GM18873 (cell line): ENCODE measurements around the gene IRAK3.

Source experiments
- ATAC-seq: cut with Tn5 transposase; IDR thresholded peaks from one replicate; pipeline ENCODE4 v1.9.1; 2021; ENCODE audit warnings: mild to moderate bottlenecking, moderate library complexity, moderate number of reproducible peaks; ENCODE audit not compliant: unreplicated experiment, low FRiP score

IRAK3 gene

DNA sequence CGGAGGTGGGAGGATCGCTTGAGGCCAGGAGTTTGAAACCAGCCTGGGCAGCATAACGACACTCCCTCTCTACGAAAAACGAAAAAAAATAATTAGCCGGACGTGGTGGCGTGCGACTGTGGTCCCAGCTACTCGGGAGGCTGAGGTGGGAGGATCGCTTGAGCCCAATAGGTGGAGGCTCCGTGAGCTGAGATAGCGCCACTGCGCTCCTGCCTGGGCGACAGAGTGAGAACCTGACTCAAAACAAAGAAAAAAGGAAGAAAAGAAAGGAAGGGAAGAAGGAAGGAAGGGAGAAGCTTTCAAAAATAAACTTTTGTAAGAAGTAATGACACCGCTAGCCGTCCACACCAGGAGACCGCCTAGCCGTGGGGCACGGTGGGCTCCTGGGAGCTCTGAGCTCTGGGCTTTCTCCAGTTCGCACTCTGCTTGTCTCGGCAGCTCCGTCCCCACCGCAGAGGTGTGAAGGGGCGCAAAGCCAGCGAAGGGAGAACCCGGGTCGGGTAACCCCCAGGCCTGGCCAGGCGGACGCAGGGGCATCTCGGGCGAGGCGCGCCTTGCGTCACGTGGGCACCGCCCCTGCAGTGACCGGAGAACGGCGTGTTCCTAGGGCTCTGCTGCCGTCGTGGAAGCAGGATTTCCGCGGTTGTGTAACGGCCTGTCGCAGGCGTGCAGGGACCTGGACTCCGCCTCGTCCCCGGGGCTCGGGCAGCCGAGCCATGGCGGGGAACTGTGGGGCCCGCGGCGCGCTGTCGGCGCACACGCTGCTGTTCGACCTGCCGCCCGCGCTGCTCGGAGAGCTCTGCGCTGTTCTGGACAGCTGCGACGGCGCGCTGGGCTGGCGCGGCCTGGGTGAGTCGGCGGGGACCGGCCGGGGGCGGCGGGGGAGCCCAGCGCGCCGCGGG lies at the start of gene IRAK3:
IRAK3 (plus strand) TSS at position 631 of the 902 bp plus-strand sequence; CDS start at position 717, 86 bp downstream.
- ATAC-seq = peak; percentile 48

GRCh38 chr12:66139328-66139727 lies 49.7 kb upstream of the IRAK3 start:
- no peak for ATAC-seq

GRCh38 chr12:66140731-66141130 lies 48.3 kb upstream of the IRAK3 start:
- no peak for ATAC-seq

GRCh38 chr12:66141299-66141698 lies 47.7 kb upstream of the IRAK3 start:
- ATAC-seq = no peak

DNA sequence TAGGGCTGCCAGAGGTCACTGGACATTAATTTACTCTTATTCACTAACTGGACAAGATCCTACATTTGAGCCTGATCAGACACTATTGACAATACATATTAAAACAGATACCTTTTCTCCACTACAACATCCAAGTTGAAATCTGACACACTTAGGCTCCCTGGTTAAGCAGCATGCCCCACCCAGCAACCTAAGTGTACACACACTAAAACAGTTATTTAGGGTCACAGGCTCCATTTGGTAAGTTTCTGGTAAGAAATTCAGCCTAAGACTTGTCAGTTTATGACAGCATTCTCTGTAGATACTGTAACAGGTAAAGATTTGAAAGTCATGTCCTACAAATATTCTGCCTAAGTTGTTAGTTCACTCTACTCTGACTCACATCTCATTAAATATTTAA lies 46.2 kb upstream of the IRAK3 start:
- ATAC-seq = no peak

- no peak for ATAC-seq
Measured at GRCh38 chr12:66143868-66144267, 45.1 kb upstream of the IRAK3 start.

- no peak for ATAC-seq
Measured at GRCh38 chr12:66144791-66145754, 43.9 kb upstream of the IRAK3 start.

GRCh38 chr12:66149702-66150398 lies 39.2 kb upstream of the IRAK3 start:
- no peak for ATAC-seq

GRCh38 chr12:66152732-66153131 lies 36.3 kb upstream of the IRAK3 start:
- no peak for ATAC-seq

- no peak for ATAC-seq
Measured at GRCh38 chr12:66154776-66155175, 34.2 kb upstream of the IRAK3 start.

DNA sequence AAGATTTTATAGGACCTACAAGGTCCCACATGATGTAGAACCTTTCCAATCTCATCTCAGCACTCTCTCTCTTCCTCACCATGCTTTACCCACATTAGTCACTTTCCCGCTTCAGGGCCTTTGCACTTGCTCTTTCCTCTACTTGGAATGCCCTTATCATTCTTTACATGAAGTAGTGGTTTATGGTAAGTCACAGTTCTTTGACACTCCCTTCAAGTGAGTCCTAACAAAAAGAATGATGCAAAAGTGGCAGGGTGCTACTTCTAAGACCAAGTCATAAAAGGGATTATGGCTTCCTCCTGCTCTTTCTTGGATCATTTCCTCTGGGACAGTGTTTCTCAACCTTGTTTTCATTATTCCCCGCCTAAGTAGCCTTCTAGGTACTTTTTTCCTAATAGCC lies 32.4 kb upstream of the IRAK3 start:
- ATAC-seq = no peak

DNA sequence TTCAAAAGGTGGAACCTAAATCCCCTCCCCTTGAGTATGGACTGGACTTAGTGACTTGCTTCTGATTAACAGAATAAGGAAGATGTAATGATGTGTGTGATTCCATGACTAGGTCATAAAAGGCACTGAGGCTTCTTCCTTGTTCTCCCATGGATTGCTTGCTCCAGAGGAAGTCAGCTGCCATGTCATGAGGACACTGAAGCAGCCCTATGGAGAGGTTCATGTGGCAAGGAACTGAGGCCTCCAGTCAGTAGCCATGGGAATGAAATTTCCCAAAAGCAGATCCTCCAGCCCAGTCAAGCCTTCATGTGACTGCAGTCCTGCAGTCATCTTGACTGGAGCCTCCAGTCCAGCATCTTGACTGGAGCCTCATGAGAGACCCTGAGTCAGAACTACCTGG lies 29.9 kb upstream of the IRAK3 start:
- ATAC-seq = no peak

GRCh38 chr12:66160704-66161103 lies 28.3 kb upstream of the IRAK3 start:
- ATAC-seq = no peak

DNA sequence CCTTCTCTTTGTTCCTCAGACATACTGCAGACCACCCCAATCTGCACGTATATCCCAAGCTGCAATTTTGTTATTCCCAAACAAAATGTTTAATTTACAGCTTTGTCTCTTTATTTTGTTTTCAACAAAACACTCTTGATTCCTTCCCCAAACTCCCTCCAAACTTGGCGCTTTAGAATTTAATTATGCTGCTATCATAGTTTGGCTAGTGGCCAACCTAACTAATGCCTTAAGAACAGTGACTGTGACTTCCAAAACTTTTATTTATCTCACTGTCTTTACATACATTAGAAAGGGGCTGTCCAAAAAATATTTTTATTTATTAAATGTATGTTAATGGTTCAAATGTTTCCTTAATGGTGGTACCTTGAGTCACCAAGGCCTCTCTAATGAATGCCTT lies 26.3 kb upstream of the IRAK3 start:
- ATAC-seq = no peak

DNA sequence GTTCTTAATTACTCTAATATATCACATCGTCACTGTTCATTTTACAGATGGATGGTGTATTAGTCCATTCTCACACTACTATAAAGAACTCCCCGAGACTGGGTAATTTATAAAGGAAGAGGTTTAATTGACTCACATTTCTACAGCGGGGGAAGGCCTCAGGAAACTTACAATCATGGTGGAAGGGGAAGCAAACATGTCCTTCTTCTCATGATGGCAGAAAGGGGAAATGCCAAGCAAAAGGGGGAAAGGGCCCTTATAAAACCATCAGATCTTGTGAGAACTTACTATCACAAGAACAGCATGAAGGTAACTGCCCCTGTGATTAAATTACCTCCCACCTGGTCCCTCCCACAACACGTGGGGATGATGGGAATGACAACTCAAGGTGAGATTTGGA lies 25.7 kb upstream of the IRAK3 start:
- no peak for ATAC-seq

DNA sequence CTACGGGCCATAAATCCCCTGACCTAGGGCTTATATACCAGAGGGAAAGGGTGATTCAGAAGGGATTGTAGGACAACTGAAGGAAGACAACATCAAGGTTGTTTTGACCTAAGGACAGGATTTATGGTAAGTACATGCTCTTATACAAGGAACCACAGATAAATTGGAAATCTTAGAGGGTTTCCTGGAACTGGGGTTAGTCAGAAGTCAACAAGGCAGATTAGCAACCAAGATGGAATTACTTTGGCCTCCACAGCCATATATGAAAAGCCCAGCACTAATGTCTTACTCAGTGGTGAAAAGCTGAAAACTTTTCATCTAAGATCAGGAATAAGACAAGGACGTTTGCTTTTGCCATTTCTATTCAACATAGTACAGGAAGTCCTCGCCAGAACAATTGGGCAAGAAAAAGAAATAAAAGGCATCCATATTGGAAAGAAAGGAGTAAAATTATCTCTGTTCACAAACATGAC lies 24.6 kb upstream of the IRAK3 start:
- ATAC-seq = no peak

DNA sequence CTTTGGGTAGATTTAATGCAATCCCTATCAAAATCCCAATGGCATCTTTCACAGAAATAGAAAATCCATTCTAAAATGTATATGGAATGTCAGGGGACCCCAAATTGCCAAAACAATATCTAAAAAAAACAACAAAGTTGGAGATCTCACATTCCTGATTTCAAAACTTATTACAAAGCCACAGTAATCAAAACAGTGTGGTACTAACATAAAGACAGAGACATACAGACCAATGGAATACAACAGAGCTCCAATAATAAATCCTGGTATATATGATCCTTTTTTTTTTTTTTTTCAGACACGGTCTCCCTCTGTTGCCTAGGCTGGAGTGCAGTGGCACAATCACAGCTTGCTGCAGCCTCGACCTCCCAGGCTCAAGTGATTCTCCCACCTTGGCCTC lies 23.9 kb upstream of the IRAK3 start:
- ATAC-seq = no peak

- no peak for ATAC-seq
Measured at GRCh38 chr12:66166561-66166960, 22.5 kb upstream of the IRAK3 start.

DNA sequence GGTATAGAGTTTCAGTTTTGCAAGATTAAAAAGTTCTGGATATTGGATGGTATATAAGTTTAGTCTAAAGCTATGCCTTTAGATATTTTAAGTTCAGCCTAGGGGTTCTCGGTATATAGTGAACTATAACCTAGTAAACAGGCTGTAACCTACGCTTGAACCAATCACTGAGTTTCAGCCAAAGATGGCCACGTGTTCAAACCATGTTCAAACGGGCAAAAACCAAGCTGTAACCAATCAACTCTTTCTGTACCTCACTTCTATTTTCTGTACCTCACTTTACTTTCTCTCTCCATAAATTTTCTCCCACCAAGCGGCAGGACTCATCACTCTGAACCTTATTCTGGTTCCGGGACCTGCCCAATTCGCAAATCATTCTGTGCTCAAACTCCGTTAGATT lies 20.6 kb upstream of the IRAK3 start:
- no peak for ATAC-seq
